Gastroesophageal sphincter (tissue), 4 donors: ENCODE data around the gene HNRNPM. TPM values are rescaled to one million over a fixed set of nuclear protein-coding genes. Genes with fewer than 3 reads are reported as not detected.
A peak's percentile ranks its signal among the peaks of the same experiment; 100 is the strongest.
"Not testable (repeated sequence)": the region's sequence is repeated elsewhere in the genome, so short reads cannot be mapped to it uniquely, and the experiment has no call there.

ENCODE experiments used
- ATAC-seq: fragments of 150-250 bp; one replicate; pipeline ENCODE4 v1.9.1; 2016; ENCODE audit warnings: mild to moderate bottlenecking, moderate library complexity
- H3K27ac ChIP-seq, 4 donors: fragments of 200-600 bp; sonication (generic) in 3 of 4; 1 replicate in 3 of 4; 2 replicates in 1 of 4; pipeline ENCODE4 v1.5.1; 2016 to 2019
- H3K27me3 ChIP-seq: fragments of 200-600 bp; sonication (generic); one replicate; pipeline ENCODE4 v1.5.1; 2019
- H3K36me3 ChIP-seq, 2 donors: fragments of 200-600 bp; sonication (generic); one replicate each; pipeline ENCODE4 v1.5.1; 2019; ENCODE audit warnings: control low read depth in 1 of 2
- H3K4me1 ChIP-seq, 3 donors: fragments of 200-600 bp; sonication (generic); 1 replicate in 2 of 3; 2 replicates in 1 of 3; pipeline ENCODE4 v1.5.1; 2016 to 2019; ENCODE audit warnings: control low read depth in 2 of 3
- H3K4me3 ChIP-seq, 2 donors: fragments of 200-600 bp; sonication (generic); one replicate each; pipeline ENCODE4 v1.5.1; 2019; ENCODE audit warnings: mild to moderate bottlenecking in 1 of 2, moderate library complexity in 1 of 2
- H3K9me3 ChIP-seq, 3 donors: fragments of 200-600 bp; sonication (generic); one replicate each; pipeline ENCODE4 v1.5.1; 2017 to 2019; ENCODE audit warnings: control low read depth in 2 of 3
- CTCF ChIP-seq, 4 experiments: fragments of 200-600 bp in 2 of 4; fragments of 450-650 bp in 2 of 4; sonication (generic) in 1 of 4; IDR thresholded peaks; one replicate each; pipeline ENCODE4 v1.5.1; 2017 to 2019; ENCODE audit warnings: antibody characterized with exemption in 4 of 4, mild to moderate bottlenecking in 2 of 4, moderate library complexity in 2 of 4
- EP300 ChIP-seq: sonication (generic); formaldehyde crosslinking; IDR thresholded peaks from one replicate; pipeline ENCODE4 v1.6.1; 2017; ENCODE audit warnings: antibody characterized with exemption, mild to moderate bottlenecking
- POLR2A ChIP-seq, 2 donors: fragments of 450-650 bp; IDR thresholded peaks; one replicate each; pipeline ENCODE4 v1.6.1; 2017; ENCODE audit warnings: antibody characterized with exemption in 2 of 2, mild to moderate bottlenecking in 2 of 2, moderate library complexity in 1 of 2
- POLR2AphosphoS5 ChIP-seq: sonication (generic); formaldehyde crosslinking; IDR thresholded peaks from one replicate; pipeline ENCODE4 v1.6.1; 2017; ENCODE audit warnings: antibody characterized with exemption
- WGBS, 2 donors: methylation state at CpG; one replicate each; pipeline ENCODE4 v1.1.5; 2018; ENCODE audit warnings: low coverage in 1 of 2; 5-methylcytosine and 5-hydroxymethylcytosine counted together
- total RNA-seq, 4 donors: library from RNA; depleted of rRNA; stranded (reverse); fragments of >200 nt; gene quantifications; one replicate each; pipeline ENCODE4 v1.1.0, GENCODE V29; 2016

HNRNPM gene
- total RNA-seq, 4 donors from 2014 or later: 75.1 to 120 (median 101) TPM

GRCh38 chr19:8441725-8442544 is 2.8 kb upstream of the HNRNPM start:
- WGBS, 2 donors: 74 to 79% methylated on average over 3 to 6 of the region's 6 CpGs
- no peak overlapping the region for H3K27ac ChIP-seq
- no peak for ATAC-seq
- H3K27me3 ChIP-seq: no peaks in the 10 kb centered on the region
- H3K36me3 ChIP-seq: peaks cover 0 to 43% of the 10 kb centered on the region in 2 donors
- no peak overlapping the region for H3K4me3 ChIP-seq
- H3K9me3 ChIP-seq: no peaks in the 10 kb centered on the region
- TF ChIP-seq EP300: no peak
- no peak for TF ChIP-seq POLR2A (IDR thresholded peaks at IDR 0.05)
- TF ChIP-seq POLR2AphosphoS5: no peak
- no peak for TF ChIP-seq CTCF (IDR thresholded peaks at IDR 0.05)
- peaks cover 8 to 23% (median 12%) of the 10 kb centered on the region in 3 donors for H3K4me1 ChIP-seq

GRCh38 chr19:8444140-8444676 is 567 bp upstream of the HNRNPM start:
- peak overlapping the region; percentile 71 to 90 for H3K4me3 ChIP-seq
- H3K4me1 ChIP-seq: peaks cover 9 to 46% (median 35%) of the 10 kb centered on the region in 3 donors
- peak overlapping the region; percentile 82 to 98 (median 94) for H3K27ac ChIP-seq
- not testable (repeated sequence) for H3K27me3 ChIP-seq, H3K9me3 ChIP-seq, ATAC-seq
- H3K36me3 ChIP-seq: peaks cover 0 to 27% of the 10 kb centered on the region in 2 donors
- WGBS, 2 donors: 5 to 25% methylated on average over 14 to 32 of the region's 32 CpGs

GRCh38 chr19:8445488-8446001 is 770 bp downstream of the HNRNPM start:
- Histone ChIP-seq H3K4me1 (peaks cover 9 to 57% (median 35%) of the 10 kb centered on the region in 3 donors), H3K9me3 (no peaks in the 10 kb centered on the region), H3K27ac (peak overlapping the region; percentile 92 to 98 (median 96)), H3K27me3 (no peaks in the 10 kb centered on the region), H3K4me3 (peak overlapping the region; percentile 71 to 90), H3K36me3 (peaks cover 0 to 17% of the 10 kb centered on the region in 2 donors)
- WGBS, 2 donors: 0% methylated on average over 8 of the region's 45 CpGs; no CpG with 5 or more reads in 1 of the 2 donors
- ATAC-seq: peak; percentile 11
- no peak for TF ChIP-seq CTCF (IDR thresholded peaks at IDR 0.05)
- TF ChIP-seq POLR2AphosphoS5: peak; percentile 48

GRCh38 chr19:8446061-8446709 is 1.4 kb downstream of the HNRNPM start:
- Histone ChIP-seq H3K9me3 (no peaks in the 10 kb centered on the region), H3K4me3 (peak overlapping the region; percentile 71 to 90), H3K27me3 (no peaks in the 10 kb centered on the region), H3K4me1 (peaks cover 9 to 63% (median 35%) of the 10 kb centered on the region in 3 donors), H3K27ac (peak overlapping the region; percentile 92 to 98 (median 96)), H3K36me3 (peaks cover 0 to 17% of the 10 kb centered on the region in 2 donors)
- 15 to 16% methylated on average over 10 to 13 of the region's 16 CpGs for WGBS, 2 donors
- no peak for TF ChIP-seq EP300
- no peak for TF ChIP-seq POLR2A (IDR thresholded peaks at IDR 0.05)
- TF ChIP-seq CTCF (IDR thresholded peaks at IDR 0.05): no peak
- no peak for TF ChIP-seq POLR2AphosphoS5
- ATAC-seq: no peak

GRCh38 chr19:8449830-8450229 is 5.1 kb downstream of the HNRNPM start:
- Histone ChIP-seq H3K36me3 (peaks cover 0 to 13% of the 10 kb centered on the region in 2 donors), H3K27ac (no peak overlapping the region), H3K9me3 (no peaks in the 10 kb centered on the region), H3K27me3 (no peaks in the 10 kb centered on the region), H3K4me3 (no peak overlapping the region), H3K4me1 (peaks cover 16 to 91% (median 55%) of the 10 kb centered on the region in 3 donors)
- 20 to 73% methylated on average over 1 to 2 of the region's 8 CpGs for WGBS, 2 donors
- ATAC-seq: no peak
- TF ChIP-seq POLR2A (IDR thresholded peaks at IDR 0.05) (no peak), EP300 (no peak), POLR2AphosphoS5 (no peak), CTCF (IDR thresholded peaks at IDR 0.05) (no peak)
